H1 (cell line): Measurements from ENCODE around the gene ZFP3. TPM values are rescaled to one million over a fixed set of nuclear protein-coding genes. Genes with fewer than 3 reads are reported as not detected.

Experiments used
- CREB1 ChIP-seq: IDR thresholded peaks from 2 replicates; pipeline ENCODE4 v1.6.1; 2012; ENCODE audit warnings: inconsistent platforms
- CTBP2 ChIP-seq: IDR thresholded peaks from 2 replicates; pipeline ENCODE4 v1.7.0; 2011; ENCODE audit warnings: borderline replicate concordance, mild to moderate bottlenecking, moderate library complexity, mixed read lengths, low read length; ENCODE audit not compliant: insufficient read depth, insufficient read length
- EZH2 ChIP-seq: fragments of 200-600 bp; sonication (generic); IDR thresholded peaks from 2 replicates; pipeline ENCODE4 v1.7.1; 2012; ENCODE audit warnings: low read depth, mild to moderate bottlenecking, moderate library complexity, low read length, inconsistent platforms; ENCODE audit not compliant: severe bottlenecking
- FOSL1 ChIP-seq: IDR thresholded peaks from 2 replicates; pipeline ENCODE4 v1.6.1; 2011; ENCODE audit warnings: mild to moderate bottlenecking, low read depth, low read length, moderate library complexity; ENCODE audit not compliant: insufficient read depth
- GABPA ChIP-seq: IDR thresholded peaks from 2 replicates; pipeline ENCODE4 v1.6.1; 2011; ENCODE audit warnings: mild to moderate bottlenecking, low read length, moderate library complexity, borderline replicate concordance; ENCODE audit not compliant: insufficient read depth
- GTF2F1 ChIP-seq: IDR thresholded peaks from 2 replicates; pipeline ENCODE4 v1.6.1; 2012; ENCODE audit warnings: low read depth, low read length, improper control_type of control experiment, borderline replicate concordance
- HDAC2 ChIP-seq, 2 experiments: fragments of 300-600 bp in 1 of 2; sonication (generic) in 1 of 2; IDR thresholded peaks; 2 replicates each; pipeline ENCODE4 v1.6.1; 2011 to 2012; ENCODE audit warnings: low read depth in 2 of 2, low read length in 2 of 2, mild to moderate bottlenecking in 2 of 2, moderate library complexity in 2 of 2, borderline replicate concordance in 1 of 2, inconsistent platforms in 1 of 2
- JUN ChIP-seq: IDR thresholded peaks from 2 replicates; pipeline ENCODE4 v1.6.1; 2011; ENCODE audit warnings: low read depth, mild to moderate bottlenecking, improper control_type of control experiment, low read length
- JUND ChIP-seq: IDR thresholded peaks from 2 replicates; pipeline ENCODE4 v1.6.1; 2011; ENCODE audit warnings: mild to moderate bottlenecking, improper control_type of control experiment, low read length
- KDM4A ChIP-seq: IDR thresholded peaks from one replicate; pipeline ENCODE4 v1.7.1; 2012; ENCODE audit warnings: low read depth, mild to moderate bottlenecking, moderate library complexity, low read length, inconsistent platforms; ENCODE audit not compliant: severe bottlenecking
- KDM5A ChIP-seq: fragments of 200-600 bp; IDR thresholded peaks from 2 replicates; pipeline ENCODE4 v1.7.1; 2012; ENCODE audit warnings: mild to moderate bottlenecking, low read length, inconsistent platforms, mixed read lengths
- NRF1 ChIP-seq: IDR thresholded peaks from 2 replicates; pipeline ENCODE4 v1.6.1; 2011; ENCODE audit warnings: mild to moderate bottlenecking, low read depth, low read length, improper control_type of control experiment
- POLR2A ChIP-seq, 2 experiments: IDR thresholded peaks; 1 replicate in 1 of 2; 2 replicates in 1 of 2; pipeline ENCODE4 v1.6.1; 2011; ENCODE audit warnings: low read depth in 2 of 2, low read length in 2 of 2, mild to moderate bottlenecking in 2 of 2; ENCODE audit errors: control extremely low read depth in 1 of 2
- POLR2AphosphoS5 ChIP-seq: IDR thresholded peaks from 2 replicates; pipeline ENCODE4 v1.6.1; 2011; ENCODE audit warnings: low read depth, low read length
- POU5F1 ChIP-seq: IDR thresholded peaks from 2 replicates; pipeline ENCODE4 v1.6.1; 2011; ENCODE audit warnings: low read depth, mild to moderate bottlenecking, low read length, moderate library complexity
- RXRA ChIP-seq: IDR thresholded peaks from 2 replicates; pipeline ENCODE4 v1.6.1; 2011; ENCODE audit warnings: low read depth, mild to moderate bottlenecking, low read length, moderate library complexity; ENCODE audit not compliant: insufficient read depth
- SIX5 ChIP-seq: IDR thresholded peaks from 2 replicates; pipeline ENCODE4 v1.6.1; 2011; ENCODE audit warnings: mild to moderate bottlenecking, low read depth, low read length
- SP2 ChIP-seq: IDR thresholded peaks from 2 replicates; pipeline ENCODE4 v1.6.1; 2012; ENCODE audit warnings: mild to moderate bottlenecking, low read length, inconsistent platforms
- TAF7 ChIP-seq: optimal IDR thresholded peaks from 2 replicates; pipeline ENCODE3; 2011; ENCODE audit warnings: low read depth, mild to moderate bottlenecking, inconsistent platforms, low read length, moderate library complexity, borderline replicate concordance
- TCF12 ChIP-seq: IDR thresholded peaks from 2 replicates; pipeline ENCODE4 v1.6.1; 2011; ENCODE audit warnings: low read depth, mild to moderate bottlenecking, low read length
- TEAD4 ChIP-seq: IDR thresholded peaks from 2 replicates; pipeline ENCODE4 v1.6.1; 2012; ENCODE audit warnings: low read depth, low read length, inconsistent platforms, mixed read lengths
- YY1 ChIP-seq: IDR thresholded peaks from 2 replicates; pipeline ENCODE4 v1.6.1; 2011; ENCODE audit warnings: low read depth, mild to moderate bottlenecking, low read length
- polyA plus RNA-seq, 7 experiments: library from polyadenylated mRNA; depleted of rRNA in 3 of 7; stranded (reverse) in 5 of 7; unstranded in 2 of 7; fragments of >200 nt in 5 of 7; fragments of 200-250 nt in 2 of 7; gene quantifications; 1 replicate in 5 of 7; 2 replicates in 1 of 7; 4 replicates in 1 of 7; pipeline versions ENCODE4 v1.2.1 to v1.2.3, GENCODE V29; 2011 to 2013; ENCODE audit warnings: missing spikeins in 2 of 7, mixed read lengths in 2 of 7
- total RNA-seq: library from RNA; stranded (reverse); fragmentation: NEBNext Ultra II Directional; extraction: Animal tissue kit (Norgen Biotek cat#: 25700); gene quantifications from 2 replicates; pipeline ENCODE4 v1.2.1, GENCODE V29; 2021
- TF ChIP-seq, protein P1 (sequence below): IDR thresholded peaks from 2 replicates; pipeline ENCODE4 v1.6.1; 2011; ENCODE audit warnings: low read depth, mild to moderate bottlenecking, low read length; ENCODE audit not compliant: insufficient read depth
- TF ChIP-seq, protein P2 (sequence below): IDR thresholded peaks from 2 replicates; pipeline ENCODE4 v1.6.1; 2011; ENCODE audit warnings: low read length, improper control_type of control experiment

Gene ZFP3
- total and polyA plus RNA-seq, 2 of the 8 experiments (the other 6 are each of a cell fraction or from before 2014, with no cell fraction given), result 0.15 to 0.44 TPM

DNA sequence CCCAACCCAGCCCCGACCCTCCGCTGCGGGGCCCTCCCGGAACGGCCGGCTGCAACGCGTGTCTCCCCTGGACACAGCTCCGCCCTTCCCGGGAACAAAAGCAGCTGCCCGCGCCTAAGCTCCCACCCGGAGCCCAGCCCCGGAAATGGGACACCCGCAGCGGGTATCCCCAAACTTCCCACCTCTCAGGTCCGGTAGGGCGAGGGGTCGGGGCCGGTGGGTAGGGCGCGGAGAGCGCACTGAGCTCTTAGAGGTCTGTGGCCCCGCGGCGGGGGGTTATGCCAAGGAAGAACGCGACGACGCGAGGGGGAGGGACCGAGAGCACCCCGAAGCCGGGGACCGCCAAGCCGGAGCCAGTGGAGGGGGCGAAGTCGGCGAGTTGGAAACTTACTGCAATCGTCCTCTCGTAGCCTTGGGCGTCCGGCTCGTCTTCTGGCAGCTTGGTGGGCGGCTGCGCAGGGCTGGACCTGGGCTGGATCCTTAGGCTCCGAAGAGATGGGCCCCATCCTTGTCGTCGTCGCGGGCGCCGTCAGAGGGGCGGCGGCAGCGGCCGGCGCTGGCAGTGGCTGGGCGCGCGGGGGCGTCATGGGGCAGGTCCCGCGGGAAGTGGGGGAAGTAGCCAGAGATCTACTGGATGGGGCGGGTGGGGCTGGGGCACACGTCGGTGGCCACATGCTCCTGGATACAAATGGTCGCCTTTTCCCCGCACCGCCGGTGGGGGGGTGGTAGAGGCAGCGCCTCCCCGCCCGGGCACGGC, 44.5 kb downstream of the ZFP3 start (continued):
- no peak for TF ChIP-seq GABPA
- TF ChIP-seq EZH2, result peak; percentile 1
- no peak for TF ChIP-seq KDM5A
- no peak for TF ChIP-seq GTF2F1
- TF ChIP-seq SP2, result no peak
- TF ChIP-seq, protein P1, sequence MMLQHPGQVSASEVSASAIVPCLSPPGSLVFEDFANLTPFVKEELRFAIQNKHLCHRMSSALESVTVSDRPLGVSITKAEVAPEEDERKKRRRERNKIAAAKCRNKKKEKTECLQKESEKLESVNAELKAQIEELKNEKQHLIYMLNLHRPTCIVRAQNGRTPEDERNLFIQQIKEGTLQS, result no peak
- TF ChIP-seq POLR2A (IDR thresholded peaks at IDR 0.05; ENCODE audit: control extremely low read depth in 1 of 2, low read depth in 2 of 2, low read length in 2 of 2), result no peak
- TF ChIP-seq RXRA, result no peak
- TF ChIP-seq TEAD4, result no peak
- no peak for TF ChIP-seq SIX5
- no peak for TF ChIP-seq YY1
- TF ChIP-seq NRF1, result no peak
- TF ChIP-seq JUN, result no peak
- TF ChIP-seq TAF7, result no peak
- TF ChIP-seq, protein P2, sequence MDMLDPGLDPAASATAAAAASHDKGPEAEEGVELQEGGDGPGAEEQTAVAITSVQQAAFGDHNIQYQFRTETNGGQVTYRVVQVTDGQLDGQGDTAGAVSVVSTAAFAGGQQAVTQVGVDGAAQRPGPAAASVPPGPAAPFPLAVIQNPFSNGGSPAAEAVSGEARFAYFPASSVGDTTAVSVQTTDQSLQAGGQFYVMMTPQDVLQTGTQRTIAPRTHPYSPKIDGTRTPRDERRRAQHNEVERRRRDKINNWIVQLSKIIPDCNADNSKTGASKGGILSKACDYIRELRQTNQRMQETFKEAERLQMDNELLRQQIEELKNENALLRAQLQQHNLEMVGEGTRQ, result no peak
- TF ChIP-seq POU5F1, result no peak
- no peak for TF ChIP-seq POLR2AphosphoS5
- no peak for TF ChIP-seq HDAC2 (IDR thresholded peaks at IDR 0.05; ENCODE audit: borderline replicate concordance in 1 of 2, low read depth in 2 of 2, low read length in 2 of 2)
- TF ChIP-seq CREB1, result peak; percentile 15; the same call in 1 of the 2 replicates
- no peak for TF ChIP-seq JUND
- no peak for TF ChIP-seq CTBP2
- TF ChIP-seq TCF12, result no peak
- TF ChIP-seq KDM4A, result peak; percentile 84
- no peak for TF ChIP-seq FOSL1
